ENCODE results near the gene VSTM2L.
A peak's percentile ranks its signal among the peaks of the same experiment; 100 is the strongest.
"Not testable (repeated sequence)": the region's sequence is repeated elsewhere in the genome, so short reads cannot be mapped to it uniquely, and the experiment has no call there.

The VSTM2L gene

GRCh38 chr20:37939701-37940560 lies 37.0 kb downstream of the VSTM2L start:
- no peak for DNase-seq

DNA sequence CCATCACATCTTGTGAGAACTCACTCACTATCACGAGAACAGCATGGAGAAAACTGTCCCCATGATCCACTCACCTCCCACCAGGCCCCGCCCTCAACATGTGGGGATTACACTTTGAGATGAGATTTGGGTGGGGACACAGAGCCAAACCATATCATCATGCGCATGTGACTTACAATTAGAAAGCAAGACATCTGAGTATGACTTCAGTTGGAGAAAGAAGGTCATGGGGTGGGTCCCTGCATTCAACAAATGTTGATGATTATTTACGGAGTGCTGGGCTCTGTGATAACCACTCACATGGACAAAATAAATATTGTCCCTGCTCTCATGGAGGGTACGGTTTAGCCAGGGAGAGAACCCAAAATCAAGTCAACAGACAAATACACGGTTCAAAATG lies 37.9 kb downstream of the VSTM2L start:
- no peak for DNase-seq

- no peak for DNase-seq
These were observed 38.4 kb downstream of the VSTM2L start for GRCh38 chr20:37941332-37941731.

DNA sequence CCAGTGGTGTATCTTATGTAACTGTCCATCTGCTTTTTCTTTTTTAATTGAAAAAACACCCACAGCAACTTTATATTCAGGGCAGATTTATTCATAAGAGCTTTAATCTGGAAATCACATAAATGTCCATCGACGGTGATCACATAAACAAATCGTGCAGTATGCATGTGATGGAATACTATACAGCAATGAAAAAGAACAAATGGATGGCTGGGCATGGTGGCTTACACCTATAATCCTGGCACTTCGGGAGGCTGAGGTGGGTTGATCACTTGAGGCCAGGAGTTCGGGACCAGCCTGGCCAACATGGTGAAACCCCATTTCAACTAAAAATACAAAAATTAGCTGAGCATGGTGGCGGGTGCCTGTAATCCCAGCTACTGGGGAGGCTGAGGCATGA lies 39.1 kb downstream of the VSTM2L start:
- DNase-seq: no peak

DNA sequence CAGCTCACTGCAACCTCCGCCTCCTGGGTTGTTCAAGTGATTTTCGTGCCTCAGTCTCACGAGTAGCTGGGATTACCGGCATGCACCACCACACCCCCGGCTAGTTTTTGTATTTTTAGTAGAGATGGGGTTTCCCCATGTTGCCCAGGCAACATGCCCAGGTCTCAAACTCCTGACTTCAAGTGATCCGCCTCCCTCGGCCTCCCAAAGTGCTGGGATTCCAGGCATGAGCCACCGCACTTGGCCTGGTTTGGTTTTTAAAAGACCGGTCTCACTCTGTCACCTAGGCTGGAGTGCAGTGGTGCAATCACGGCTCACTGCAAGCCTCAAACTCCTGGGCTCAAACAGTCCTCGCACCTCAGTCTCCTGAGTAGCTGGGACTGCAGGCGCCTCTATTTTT lies 40.1 kb downstream of the VSTM2L start:
- no peak for DNase-seq

DNA sequence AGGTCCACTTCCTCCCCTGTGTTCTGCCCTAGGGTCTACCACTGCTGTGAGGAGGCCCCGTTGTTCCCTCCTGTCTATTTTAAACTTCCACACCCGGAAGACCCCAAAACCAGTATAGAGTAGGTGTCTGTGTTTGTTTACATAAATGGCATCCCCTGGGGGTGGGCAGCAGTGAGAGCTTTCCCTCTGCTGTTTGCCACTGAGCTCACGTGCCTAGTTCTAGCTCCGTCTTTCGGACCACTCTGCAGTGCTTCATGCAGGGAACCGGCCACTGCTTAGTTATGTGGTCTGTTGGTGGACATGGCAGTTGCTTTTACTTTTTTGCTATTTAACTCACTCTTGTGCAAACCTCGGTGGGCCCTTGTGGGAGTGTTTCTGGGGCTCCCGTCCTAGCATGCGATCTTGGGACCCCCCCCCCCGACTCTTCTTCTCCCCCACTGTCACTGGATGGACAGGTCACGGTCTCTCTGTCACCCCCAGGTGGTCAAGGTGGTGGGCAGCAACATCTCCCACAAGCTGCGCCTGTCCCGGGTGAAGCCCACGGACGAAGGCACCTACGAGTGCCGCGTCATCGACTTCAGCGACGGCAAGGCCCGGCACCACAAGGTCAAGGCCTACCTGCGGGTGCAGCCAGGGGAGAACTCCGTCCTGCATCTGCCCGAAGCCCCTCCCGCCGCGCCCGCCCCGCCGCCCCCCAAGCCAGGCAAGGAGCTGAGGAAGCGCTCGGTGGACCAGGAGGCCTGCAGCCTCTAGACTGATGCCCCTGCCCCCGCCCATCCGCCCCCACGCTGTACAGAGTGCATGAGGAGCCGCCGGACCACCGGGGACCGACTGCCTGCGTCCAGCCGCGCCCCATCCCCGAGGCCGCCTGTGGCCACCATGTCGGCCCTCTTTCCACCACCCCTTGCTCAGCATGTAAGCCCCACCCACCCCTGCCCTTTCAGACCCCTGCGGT lies 40.9 kb downstream of the VSTM2L start:
- DNase-seq: no peak

DNA sequence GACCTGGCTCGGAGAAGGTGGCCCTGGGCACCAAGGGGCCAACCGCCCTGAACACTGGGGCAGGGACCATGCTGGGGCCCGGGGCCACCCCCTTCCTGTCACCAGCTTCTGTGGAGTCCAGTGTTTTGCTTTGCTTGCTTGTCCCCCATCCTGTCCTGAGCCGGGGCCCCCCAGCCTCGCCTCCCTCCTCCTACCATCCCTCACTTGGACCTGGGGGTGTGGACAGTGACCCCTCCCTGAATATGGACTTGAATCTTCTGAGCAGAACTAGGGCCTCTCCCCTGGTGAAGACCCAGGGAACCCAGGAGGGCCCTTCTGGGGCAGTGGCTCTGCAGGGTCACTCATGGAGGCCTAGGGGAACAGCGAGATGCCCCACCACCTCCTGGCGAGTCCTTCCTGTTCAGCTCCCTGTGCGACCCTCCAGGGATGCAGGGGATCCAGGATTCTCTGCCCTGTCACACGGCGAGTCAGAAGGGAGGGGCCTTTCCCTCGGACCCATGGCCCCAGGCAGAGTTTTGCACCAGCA lies 41.6 kb downstream of the VSTM2L start:
- no peak for DNase-seq

- peak; percentile 50 for DNase-seq
These were observed 42.2 kb downstream of the VSTM2L start for GRCh38 chr20:37945091-37945547.

DNA sequence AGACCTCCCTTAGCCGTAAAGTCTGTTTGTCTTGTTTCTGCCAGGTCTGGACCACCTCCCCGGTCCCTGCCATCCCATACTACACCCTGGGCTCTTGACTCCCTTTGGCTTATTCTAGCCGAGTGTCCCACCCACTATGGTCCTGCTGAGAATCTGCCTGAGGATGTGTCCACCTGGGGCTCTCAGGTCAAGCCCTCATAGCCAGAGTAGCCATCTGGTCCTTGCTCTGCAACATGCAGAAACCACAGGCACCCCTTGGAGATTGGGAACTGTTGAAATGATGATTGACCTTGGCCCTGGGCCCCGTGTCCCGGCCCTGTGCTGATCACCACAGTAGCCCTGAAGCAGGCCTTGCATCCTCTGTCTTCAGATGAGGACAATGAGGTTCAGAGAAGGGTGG lies 44.0 kb downstream of the VSTM2L start:
- DNase-seq: no peak

DNA sequence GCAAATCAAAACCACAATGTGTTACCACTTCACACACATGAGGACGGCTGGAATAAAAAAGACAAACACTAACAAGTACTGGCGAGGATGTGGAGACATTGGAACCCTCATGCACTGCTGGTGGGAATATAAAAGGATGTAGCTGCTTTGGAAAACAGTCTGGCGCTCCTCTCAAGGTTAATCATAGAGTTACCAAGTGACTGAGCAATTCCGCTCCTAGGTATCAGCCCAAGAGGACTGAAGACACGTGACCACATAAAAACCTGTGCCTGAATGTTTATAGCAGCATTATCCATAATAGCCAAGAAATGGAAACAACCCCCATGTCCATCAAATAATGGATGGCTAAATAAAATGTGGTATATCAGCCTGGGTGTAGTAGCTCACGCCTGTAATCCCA lies 45.0 kb downstream of the VSTM2L start:
- no peak for DNase-seq

GRCh38 chr20:37948956-37949355 lies 46.0 kb downstream of the VSTM2L start:
- DNase-seq: no peak

GRCh38 chr20:37954190-37954589 lies 51.3 kb downstream of the VSTM2L start:
- DNase-seq: no peak

- DNase-seq: no peak
These were observed 51.7 kb downstream of the VSTM2L start for GRCh38 chr20:37954626-37955025.

GRCh38 chr20:37955511-37955910 lies 52.6 kb downstream of the VSTM2L start:
- no peak for DNase-seq

DNA sequence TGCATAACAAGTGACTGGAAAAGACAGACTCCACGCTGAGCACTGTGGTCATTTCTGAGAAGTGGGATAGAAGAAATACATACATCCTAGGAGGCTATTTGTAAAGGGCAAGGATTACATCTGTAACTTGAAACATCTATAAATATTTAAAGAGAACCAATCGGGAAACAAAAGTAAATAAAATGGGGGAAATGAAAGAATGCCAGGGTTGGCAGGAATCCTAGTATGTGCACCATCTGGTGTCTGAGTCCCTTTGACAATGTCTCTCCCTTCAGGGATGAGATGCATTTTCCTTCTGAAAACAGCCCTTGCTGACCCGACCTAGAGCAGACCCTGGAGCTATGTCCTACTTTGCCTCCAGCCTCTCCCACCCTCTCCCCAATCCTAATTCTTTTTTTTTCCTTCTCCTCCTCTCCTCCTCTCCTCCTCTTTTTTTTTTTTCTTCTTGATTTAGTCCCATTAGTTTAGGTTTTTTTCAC lies 53.2 kb downstream of the VSTM2L start:
- DNase-seq: no peak

DNA sequence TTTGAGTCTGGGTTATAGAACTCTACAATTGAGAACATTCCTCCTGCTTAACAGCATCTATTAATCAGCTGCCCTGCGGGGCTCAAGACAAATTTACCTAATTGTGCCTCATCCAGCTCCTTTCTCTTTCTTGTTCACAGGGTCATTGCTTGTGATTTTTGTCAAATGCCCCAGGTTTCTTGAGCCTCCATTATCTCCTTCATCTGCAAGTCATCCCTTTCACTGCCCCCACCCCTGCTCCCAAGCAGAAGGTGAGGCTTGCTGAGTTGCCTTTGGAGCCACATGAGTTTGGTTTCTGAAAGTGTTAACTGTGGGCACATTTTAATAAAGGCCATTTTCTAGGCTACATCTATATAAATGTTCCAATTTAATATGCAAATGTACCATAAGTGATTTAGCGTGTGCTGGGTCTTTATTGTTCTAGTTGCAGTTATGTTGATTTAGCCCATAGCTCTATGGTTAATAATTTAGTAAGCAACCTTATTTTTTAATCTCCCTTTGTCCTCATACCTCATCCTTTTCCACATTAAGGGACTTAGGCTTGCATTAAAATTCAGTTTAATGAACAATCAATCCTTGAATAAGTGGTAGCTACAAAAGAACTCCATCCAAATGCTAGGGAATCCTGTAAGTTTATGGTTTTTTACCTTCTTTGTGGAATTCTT lies 56.1 kb downstream of the VSTM2L start:
- DNase-seq: no peak

DNA sequence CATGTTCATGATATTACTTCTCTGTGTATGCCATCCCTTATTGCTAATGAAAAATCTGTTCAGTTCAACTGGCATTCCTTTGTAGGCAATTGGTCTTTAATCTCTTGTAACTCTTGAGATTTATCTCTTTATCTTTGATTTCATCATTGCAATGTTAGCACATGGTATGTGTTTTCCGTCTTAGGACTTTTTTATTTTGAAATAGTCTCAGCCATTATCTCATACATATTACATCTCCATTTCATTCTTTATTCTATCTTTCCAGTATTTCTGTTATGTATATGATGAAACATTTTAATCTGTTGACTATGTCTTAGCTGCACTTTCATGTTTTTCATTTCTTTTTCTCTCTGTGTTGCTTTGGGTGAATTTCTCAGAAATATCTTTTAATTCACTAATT lies 58.1 kb downstream of the VSTM2L start:
- DNase-seq: no peak

GRCh38 chr20:37963483-37963882 lies 60.6 kb downstream of the VSTM2L start:
- not testable (repeated sequence) for DNase-seq

DNA sequence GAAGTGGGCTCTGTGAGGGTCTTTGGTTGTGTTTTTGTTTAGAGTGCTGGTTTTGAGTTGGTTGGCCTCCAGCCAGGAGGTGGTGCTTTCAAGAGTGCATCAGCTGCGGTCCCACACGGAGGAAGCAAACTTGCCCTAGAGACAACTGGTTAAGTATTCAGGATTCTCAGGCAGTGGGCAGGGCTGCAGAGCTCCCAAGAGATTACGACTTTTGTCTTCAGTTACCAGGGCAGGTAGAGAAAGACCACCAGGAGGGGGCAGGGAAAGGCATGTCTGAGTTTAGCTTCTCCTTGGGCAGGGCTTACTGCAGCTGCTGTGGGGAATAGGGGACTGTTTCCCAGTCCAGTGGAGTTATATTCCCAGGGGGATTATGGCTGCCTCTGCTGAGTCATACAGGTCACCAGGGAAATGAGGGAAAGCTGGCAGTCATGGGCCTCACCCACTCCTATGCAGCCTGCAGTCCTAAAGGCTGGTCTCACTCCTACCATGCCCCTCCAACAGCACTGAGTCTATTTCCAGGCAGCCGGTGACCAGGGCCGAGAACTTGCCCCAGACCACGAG lies 66.0 kb downstream of the VSTM2L start:
- DNase-seq: peak; percentile 93

DNA sequence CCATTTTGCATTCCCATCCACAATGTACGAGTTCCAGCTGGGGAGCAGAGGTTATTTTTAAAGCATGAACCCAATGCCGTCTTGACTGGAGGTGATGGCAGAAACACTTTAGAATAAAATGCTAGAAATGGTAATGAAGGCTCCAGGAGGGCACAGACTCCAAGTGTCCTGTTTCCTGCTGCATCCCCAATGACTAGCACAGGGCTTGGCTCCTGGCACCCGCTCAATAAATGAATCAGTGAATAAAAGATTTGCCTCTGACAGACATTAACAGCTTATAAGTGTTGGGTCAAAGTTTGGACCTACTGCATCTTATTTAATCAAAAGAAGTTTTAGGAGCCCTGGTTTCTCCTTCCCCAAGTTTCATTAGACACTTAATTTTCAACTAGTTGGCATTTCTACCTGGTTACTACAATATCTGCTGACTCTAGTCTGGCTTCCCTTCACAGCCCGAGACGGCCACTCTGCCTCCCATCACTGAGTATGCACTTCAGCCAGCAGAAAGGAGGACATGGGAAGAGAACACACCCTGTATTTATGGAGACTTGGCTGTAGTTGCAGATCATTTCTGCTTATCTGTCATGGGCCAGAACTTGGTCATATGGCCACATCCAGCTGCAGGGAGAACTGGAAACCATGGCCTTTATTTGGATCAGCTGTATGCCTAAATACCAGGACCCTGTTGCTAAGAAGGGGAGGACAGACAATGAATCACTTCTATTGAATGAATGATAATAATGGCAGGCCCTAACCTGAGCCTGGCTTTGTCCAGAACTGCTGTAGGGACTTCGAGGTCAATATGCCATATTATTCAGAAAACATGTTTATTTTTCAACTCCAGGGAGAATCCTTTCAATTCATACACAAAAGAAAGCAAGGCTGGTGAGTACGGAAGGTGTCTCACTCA lies 67.3 kb downstream of the VSTM2L start:
- no peak for DNase-seq

GRCh38 chr20:37970856-37971245 lies 67.9 kb downstream of the VSTM2L start:
- no peak for DNase-seq

Data from NCI-H1105 (cell line).